Ureter (tissue), 1 donor: ENCODE measurements around the gene TRIP10. TPM values are rescaled to one million over a fixed set of nuclear protein-coding genes. Genes with fewer than 3 reads are reported as not detected.

Source experiments
- DNase-seq: peaks from one replicate; pipeline ENCODE4 v3.0.0-alpha.2; 2020; ENCODE audit warnings: low spot score
- total RNA-seq: library from RNA; stranded (reverse); gene quantifications from one replicate; pipeline ENCODE4 v1.2.4, GENCODE V29; 2023
- donor health status: DM: yes; HTN: yes; CAD: no.

Gene TRIP10
- total RNA-seq, 1 donor from 2014 or later: 86.0 TPM

DNA sequence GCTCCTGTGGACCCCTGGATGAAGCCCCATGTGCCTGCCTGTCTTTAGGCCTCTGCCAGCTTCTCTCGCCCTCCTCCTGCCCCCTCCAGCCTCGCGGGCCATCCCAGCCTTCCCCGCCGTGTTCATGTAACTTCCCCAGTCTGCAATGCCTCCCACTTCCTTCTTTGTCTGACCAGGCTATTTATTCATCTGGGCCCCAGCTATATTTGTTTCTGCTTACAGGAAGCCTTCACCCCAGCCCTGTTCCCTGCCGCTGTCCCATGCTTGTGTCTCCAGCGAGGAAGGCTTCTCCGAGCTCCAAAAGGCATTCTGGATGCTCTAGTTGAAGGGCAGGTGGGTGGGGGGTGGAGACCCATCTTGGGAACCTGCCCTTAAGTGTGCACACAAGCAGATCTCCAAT is 11.1 kb upstream of the TRIP10 start:
- DNase-seq: peak; percentile 48

DNA sequence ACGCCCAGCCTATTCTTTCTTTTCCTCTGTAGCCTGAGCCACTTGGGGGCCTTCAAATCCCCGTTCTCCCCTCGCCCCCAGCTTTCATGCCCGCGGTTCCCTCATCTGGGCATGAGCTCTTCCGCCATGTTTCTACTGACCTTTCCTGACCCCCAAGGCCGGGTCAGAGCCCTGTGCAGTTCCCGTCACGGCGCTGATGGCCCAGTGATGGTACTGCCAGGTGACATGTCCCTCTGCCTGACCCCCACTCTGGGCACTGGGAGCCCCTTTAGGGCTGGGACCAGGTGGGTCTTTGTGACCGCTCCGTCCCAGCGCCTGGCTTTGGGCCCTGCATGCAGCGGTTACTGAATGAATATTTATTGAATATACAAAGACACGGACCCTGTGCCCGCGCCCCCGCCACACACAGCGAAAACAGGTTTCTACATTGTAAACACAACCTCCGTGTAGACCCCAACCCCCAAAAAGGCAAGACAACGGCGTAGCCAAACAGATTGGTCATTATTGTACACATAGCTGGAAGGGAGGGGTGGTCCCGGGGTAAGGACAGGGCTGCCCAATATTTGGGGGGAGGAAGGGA is 9.8 kb upstream of the TRIP10 start:
- no peak for DNase-seq

DNA sequence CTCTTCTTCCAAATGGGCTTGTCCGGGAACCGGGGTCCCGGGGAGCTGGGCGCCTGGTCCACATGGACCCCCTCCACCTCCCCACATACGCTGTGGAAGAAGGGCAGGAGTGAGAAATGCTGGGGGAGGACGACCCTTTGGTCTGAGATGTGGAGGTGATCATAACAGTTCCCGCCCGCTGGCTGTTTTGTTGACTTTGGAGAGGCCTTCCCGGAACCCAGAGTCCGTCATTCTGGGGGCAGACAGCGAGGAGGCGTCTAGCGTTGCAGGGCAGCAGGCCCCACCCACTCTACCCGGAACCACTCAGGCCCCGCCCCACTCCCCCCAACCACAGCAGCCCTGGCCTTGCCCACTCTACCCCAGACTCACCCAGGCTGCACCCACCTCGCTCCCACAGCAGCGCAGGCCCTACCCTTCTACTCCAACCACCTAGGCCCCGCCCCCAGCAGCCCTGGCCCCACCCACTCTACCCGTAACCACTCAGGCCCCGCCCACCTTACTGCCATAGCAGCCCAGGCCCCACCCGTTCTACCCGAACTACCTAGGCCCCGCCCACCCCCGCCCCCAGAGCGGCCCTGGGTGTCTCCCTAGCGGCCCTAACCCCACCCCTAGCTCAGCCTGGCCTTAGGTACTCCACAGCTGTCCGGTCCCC is 9.2 kb upstream of the TRIP10 start:
- DNase-seq: peak; percentile 66

DNA sequence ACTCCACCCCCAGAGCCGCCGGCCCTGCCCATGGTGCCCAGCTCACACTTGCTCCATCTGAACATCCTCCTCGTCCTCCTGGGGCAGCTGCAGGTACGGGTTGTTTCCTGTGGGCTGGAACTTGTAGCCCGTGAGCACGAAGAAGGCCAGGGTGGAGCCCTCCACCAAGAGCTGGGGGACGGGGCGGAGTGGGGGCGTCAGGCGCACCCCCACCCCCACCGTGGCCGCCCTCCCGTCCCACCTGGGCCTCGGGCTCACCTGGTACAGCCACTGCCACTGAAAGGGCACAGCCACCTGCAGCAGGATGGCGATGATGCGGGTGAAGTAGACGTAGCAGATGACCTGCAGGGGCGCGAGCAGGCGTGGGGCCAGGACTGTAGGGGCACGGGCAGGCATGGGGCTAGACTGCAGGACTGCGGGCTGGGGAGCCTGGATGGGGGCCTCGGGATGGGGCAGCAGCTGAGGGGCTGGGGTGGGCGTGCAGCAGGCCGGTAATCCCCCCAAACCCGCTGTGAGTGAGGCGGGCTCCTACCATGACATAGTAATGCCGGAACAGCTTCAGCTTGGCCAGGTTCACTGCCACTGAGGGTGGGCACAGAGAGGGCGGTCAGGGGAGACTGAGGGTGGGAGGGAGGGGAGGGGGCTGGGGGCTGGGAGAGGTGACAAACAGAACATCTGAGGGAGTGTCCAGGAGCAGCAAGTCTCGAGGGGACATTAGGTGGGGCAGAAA is 8.4 kb upstream of the TRIP10 start:
- peak; percentile 46 for DNase-seq

DNA sequence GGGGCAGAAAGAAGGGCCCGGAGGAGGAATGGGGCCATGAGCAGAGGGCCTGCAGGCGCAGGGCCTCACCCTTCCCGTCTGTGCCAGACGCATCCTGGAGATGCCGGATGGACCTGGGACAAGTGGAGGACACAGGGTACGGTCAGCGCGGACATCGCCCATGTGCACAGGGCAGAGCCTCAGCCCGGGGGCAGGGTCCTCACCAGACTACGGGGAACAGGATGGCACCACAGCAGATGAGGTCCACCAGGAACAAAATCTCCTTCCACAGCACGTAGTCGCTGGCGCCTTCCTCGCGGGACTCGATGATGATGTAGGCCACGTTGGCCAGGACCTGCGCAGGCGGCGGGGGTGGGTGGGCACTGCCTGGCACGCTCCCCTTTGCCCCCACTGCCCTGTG is 7.7 kb upstream of the TRIP10 start:
- no peak for DNase-seq

DNA sequence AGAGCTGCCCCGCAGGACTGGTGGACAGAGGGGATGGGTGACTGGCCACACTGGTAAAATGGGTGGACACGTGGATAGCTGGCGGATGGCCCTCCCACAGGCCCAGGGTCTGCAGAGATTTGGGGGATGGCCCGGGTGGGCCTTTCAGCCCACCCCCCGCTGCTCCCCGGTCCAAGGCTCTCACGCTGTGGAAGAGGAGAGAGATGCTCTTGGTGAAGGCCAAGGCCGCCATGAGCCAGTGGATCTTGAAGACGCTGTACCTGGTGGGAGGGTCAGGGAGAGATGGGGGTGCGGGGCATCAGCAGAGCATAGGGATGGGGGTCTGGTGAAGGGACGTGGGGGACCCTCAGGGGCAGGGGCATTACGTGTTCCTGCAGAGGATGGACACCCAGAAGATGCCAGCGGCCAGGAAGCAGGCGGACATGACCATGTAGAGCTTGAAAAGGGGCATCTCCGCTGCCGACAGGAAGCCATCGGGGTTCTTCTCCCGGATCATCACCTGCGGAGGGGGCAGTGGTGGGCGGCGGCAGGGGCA is 6.6 kb upstream of the TRIP10 start:
- DNase-seq: no peak

DNA sequence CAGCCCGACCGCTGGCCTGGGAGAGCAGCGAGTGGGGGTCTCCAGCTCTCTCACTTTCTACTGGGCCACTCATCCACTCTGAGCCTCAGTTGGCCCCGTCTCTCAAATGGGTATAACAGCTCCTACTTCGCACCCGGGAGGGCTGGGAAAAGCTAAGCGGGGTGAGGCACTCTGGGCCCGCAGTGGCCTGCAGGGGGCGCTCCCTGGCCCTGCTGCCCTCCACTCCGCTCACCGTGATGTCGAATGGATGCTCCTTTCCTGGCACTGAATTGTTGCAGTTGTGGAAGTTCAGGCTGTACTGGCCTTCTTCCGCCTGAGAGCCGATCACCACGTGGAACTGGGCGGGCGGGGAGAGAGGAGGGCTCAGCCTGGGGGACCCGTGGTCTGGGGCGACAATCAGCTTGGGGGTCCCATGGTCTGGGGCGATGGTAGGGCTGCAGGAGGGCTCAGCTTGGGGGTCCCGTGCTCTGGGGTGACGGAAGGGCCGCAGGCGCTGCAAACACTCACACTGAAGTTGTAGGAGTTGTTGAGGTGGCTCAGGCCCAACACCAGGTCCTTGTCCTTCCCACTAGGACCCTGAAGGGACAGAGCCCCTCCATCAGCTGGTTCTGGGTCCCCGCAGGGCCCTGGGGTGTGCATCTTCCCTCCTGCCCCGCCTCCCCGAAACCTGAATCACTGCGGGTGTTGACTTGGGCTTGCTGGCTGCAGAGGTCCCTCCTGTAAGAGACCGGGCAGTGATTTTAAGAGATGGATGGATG is 6.0 kb upstream of the TRIP10 start:
- DNase-seq: no peak

DNA sequence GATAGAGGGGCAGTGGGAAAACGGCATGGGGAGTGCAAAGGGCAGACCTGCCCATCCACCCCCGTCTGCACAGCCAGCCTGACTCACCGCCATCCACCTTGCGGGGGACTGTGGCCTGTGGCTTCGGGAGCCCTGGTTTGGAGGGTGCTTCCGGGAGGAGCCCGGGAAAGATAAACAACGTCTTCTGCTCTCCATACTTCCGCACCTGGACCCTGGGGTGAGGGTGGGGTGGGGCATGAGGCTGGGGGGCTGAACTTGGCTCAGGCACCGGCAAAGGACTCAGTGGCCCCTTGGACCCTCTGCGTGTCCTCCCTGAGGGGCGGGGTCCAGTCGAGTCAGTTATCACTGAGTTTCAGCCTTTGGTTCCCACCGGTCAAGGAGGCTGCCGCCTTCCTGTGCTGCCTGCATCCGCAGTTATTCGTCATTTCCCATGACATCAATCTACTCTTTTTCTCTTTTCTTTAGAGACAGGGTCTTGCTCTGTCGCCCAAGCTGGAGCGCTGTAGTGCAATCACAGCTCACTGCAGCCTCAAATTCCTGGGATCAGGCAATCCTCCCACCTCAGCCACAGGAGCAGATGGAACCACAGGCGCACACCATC is 5.3 kb upstream of the TRIP10 start:
- peak; percentile 44 for DNase-seq

DNA sequence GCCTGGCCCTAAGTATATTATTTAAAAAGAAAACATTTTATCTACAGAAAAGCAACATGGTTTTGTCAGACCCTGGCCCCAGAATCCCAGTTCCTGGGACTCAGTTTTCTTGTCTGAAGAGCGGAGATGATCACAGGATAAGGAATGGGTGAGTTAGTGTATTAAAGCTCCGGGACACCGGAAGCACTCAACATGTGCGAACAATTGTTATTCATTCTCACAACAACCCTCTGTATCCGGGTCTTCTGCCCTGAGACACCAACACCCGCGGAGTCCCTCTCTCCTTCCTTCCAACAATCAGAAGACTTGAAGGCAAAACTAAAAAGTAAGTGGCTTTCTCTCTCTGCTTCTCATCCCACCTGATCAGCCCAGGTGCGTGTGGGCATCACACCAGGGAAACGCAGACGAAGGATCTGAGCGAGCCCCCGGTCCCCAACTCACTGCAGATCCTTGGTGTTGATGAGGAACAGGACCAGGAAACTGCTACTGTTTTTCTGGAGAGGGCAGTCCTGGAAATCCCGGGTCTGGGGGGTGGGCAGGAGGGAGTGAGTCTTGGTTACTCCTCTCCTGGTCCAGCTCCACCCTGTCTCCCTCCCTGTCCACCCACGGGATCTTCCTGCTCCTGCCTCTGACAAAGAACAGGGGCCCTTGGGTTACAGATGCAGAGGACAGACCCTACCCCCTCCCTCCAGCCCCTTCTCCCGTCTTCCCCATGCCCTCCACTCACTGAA is 4.1 kb upstream of the TRIP10 start:
- DNase-seq: peak; percentile 46

DNA sequence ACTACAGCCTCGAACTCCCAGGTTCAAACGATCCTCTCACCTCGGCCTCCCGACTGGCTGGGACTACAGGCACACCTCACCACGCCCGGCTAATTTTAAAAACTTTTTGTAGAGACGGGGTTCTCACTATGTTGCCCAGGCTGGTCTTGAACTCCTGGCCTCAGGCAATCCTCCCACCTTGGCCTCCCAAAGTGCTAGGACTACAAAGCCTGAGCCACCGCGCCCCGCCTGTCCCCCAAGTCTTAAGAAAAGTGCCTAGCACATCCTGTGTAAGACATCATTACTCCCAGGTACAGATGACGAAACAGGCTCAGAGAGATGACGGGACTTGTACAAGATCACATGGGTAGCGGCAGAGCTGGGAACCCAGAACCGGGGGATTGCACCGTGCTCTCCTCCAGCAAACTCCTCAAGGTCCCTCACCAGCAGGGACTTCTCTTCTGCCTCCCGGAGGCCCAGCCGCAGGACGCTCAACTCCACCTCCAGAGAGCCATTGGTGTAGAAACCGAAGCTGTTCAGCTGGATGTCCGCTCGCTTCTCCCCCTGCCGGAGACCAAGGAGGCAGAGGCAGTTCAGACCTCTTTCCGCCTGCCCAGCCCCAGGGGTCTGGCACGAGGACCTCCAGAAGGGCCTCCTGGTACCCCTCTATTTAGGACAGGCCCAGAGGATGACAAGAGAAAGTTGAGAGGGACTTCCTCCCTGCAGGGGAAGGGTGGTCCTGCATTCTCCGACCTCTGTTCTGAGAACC is 3.1 kb upstream of the TRIP10 start:
- peak; percentile 80 for DNase-seq

DNA sequence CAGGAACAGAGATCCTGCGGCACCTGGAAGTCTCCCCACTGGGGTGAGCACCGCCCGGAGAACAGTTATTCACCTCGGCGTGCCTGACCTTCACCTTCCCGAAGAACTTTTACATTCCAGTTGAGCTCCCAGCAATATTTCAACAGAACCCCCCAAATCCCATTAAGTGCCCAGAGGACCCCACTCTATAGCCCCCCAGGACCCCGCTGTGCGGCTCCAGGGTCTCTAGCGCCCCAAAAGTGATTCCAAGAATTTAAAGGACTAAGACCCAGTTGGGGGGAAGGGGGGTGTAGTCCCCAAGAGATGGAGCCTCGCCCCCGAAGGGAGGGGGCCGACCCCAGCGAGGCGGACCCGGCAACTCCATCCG is 2.6 kb upstream of the TRIP10 start:
- DNase-seq: no peak

DNA sequence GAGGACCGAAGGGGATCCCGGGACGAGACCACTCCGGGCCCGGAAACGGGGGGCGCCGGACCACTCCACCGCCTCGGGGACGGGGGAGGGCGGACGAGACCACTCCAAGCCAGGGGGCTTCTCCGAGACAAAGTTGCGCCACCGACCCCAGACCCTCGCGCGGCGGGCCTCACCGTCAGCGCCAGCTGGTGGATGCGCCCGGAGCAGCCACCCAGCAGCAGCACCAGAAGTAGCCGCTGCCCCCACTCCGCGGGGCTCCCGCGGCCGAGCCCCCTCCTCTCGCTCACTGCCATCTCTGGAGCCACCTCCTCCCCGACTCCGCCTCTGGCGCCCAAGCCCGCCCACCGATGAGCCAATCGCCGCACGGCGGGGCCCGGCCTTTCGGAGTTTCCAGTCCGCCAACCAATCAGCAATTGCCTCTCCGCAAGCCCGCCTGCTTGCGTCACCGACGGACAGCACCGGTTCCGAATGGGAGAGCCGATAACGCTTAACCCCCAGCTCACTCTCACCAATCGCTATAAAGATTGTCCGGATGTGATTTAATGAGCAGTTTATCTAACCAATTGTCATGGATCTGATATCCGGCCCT is 2.1 kb upstream of the TRIP10 start, which contains the start of gene GPR108:
Gene GPR108 (minus strand): TSS at position 297 of the 589 bp plus-strand sequence. CDS start 4 bp downstream, at position 293.
- DNase-seq: peak; percentile 100

DNA sequence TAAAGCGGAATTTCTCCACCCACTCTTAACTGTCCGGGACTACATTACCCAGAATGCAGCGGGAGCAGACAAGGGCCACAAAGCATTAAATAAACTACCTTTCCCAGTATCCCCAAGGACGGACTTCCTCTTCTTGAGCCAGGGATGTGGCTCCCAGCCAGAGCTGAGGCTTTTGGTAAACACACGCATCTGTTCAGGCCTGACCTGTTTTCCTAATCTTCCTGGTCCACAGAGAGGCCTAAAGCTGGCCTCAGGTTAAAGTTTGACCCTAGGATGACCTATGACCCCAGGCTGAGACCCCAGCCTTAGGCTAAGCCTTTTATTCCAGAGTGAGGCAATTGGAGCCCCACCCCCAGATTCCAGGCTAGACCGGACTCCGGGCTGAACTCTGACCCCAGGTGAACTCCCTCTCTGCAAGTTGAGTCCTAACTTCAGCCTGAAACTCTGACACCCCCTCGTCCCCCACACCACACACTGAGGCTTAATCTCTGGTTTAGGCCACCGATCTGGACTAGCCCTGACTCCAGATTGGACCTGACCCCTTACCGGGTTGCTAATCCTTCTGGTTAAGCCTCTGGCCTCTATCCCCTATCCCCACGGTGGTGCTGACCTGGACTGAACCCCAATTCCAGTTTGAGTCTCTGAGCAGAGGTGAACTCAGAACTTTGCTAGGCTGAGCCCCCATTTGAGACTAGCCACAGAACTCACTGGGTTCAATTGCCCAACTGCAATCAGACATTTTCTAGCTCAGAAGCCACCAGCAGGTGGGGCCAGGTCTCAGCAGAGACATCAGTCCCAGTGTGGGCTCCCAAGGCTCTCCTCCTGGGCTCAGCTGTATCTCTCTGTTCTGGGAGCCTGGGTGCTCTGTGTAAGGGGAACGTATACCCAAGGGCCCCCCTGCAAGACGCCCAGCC is 1.4 kb upstream of the TRIP10 start:
- peak; percentile 97 for DNase-seq

DNA sequence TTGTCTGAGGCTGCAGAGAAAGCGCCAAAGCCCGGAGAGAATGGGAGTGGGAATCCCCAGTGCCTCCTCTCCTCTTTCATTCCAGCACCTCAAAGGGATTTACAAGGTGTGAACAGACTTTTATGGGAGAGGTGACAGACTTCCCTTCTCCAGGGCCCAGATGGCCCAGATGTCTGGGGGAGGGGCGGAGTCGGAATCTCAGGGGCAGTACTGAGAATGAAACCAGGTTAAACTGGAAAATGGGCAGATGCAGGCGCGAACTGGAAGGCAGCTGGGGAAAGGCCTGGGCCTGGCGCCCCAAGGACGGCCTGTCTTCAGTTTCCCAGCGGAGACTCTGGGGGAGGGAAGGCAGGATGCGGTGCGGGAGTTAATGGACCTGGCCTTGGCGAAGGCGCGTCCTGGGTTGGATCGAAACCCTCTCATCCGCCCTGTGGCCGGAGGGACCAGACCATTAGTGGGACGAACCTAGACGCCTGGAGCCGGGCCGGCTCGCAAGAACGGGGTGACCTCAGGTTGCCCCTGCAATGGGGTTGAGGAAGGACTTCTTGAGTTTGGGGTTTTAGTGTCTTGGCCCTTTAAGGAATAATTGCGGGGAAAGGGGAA is 592 bp upstream of the TRIP10 start:
- DNase-seq: peak; percentile 74

DNA sequence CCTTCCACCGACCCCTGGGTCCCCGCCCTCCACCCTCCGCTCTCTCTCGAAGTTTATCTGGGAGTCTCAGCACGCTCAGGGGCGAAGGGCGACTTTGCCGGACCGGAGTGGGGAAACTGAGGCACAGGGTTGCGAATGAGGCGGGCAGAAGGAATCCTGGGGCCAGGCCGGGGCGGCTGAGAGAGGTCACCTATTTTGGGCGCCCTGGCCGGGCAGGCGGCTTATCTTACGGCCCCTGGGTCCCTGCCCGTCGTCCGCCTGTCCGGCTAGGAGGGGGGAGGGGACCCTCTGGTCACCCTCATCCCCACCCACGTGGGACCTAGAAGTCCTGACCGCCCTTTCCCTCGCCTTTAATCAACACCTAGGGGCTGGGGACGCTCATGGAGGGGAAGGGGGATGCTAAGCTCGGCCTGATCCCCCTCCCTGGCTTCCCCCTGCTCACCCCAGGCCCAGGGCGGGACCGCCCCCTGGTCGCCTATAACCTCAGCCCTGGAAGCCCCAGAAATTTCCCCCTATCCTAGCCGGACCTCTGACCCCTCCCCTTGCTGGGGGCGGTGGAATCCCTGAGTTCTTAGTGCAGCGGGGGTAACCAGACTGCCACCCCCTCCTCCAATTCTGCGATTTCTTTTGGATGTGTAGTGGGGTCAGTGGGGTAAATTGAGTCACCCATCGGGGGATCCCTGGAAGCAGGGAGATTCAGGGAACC is 556 bp downstream of the TRIP10 start:
- peak; percentile 57 for DNase-seq

DNA sequence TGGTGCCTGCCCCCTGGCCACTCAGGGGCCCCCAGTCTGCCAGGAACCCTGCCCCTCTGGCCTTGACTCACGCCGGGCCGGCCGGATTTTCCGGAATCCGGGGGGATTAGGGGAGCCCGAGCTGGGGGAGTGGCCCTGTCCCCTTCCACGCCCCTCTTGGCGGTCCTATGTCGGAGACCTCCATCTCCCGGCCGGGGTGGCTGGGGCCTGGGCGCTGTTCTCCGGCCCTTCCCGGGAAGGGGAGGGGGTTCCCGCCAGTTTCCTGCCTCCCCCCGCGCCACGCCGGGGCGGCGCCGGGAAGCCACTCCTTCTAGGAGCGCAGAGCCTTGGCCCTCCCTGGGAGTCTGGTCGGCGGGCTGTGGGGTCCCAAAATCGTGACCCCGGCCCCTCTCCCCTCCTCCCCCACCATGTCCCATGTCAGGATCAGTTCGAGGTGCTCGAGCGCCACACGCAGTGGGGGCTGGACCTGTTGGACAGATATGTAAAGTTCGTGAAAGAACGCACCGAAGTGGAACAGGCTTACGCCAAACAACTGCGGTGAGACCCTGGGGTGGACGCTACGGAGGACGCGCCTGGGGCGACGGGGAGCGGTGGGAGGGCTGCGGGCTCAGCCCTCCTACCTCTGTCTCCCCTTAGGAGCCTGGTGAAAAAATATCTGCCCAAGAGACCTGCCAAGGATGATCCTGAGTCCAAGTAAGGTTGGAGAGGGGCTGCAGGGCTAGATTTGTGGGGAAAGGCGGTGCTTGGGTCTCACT is 1.3 kb downstream of the TRIP10 start:
- DNase-seq: peak; percentile 78

DNA sequence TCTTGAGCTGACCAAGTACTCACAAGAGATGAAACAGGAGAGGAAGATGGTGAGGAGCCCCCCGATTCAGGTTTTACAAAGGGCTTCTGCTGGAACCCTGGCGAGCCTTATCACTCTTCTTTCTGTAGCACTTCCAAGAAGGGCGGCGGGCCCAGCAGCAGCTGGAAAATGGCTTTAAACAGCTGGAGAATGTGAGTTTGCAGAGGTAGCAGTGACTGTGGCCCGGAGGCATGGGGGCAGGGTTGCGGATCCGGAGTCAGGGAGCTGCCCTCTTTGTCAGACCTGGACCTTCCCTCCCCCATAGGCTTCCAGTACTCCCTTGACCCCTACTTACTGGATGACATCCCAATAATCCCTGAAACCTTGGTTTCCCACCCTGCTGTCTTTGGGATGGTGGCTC is 3.6 kb downstream of the TRIP10 start:
- DNase-seq: no peak
